Neural progenitor cell (in vitro differentiated cells): ENCODE data around the gene GOLGA6L26.
"Not testable (repeated sequence)": the region's sequence is repeated elsewhere in the genome, so short reads cannot be mapped to it uniquely, and the experiment has no call there.

Experiments
- CTCF ChIP-seq: fragments of 200-600 bp; sonication (generic); IDR thresholded peaks from 2 replicates; pipeline ENCODE4 v1.5.1; 2017; ENCODE audit warnings: antibody characterized with exemption, mild to moderate bottlenecking
- EZH2 ChIP-seq: fragments of 200-600 bp; sonication (generic); IDR thresholded peaks from 2 replicates; pipeline ENCODE4 v1.6.1; 2017; ENCODE audit warnings: antibody characterized with exemption, mild to moderate bottlenecking, moderate library complexity
- EZH2phosphoT487 ChIP-seq: fragments of 200-600 bp; sonication (generic); IDR thresholded peaks from 2 replicates; pipeline ENCODE4 v1.6.1; 2017; ENCODE audit warnings: antibody characterized with exemption

- not testable (repeated sequence) for TF ChIP-seq EZH2, CTCF, EZH2phosphoT487
Measured at GRCh38 chr15:23304805-23305204, 29.2 kb downstream of the GOLGA6L26 start.
